Measurements from ENCODE around the gene KAZN.

Gene KAZN

DNA sequence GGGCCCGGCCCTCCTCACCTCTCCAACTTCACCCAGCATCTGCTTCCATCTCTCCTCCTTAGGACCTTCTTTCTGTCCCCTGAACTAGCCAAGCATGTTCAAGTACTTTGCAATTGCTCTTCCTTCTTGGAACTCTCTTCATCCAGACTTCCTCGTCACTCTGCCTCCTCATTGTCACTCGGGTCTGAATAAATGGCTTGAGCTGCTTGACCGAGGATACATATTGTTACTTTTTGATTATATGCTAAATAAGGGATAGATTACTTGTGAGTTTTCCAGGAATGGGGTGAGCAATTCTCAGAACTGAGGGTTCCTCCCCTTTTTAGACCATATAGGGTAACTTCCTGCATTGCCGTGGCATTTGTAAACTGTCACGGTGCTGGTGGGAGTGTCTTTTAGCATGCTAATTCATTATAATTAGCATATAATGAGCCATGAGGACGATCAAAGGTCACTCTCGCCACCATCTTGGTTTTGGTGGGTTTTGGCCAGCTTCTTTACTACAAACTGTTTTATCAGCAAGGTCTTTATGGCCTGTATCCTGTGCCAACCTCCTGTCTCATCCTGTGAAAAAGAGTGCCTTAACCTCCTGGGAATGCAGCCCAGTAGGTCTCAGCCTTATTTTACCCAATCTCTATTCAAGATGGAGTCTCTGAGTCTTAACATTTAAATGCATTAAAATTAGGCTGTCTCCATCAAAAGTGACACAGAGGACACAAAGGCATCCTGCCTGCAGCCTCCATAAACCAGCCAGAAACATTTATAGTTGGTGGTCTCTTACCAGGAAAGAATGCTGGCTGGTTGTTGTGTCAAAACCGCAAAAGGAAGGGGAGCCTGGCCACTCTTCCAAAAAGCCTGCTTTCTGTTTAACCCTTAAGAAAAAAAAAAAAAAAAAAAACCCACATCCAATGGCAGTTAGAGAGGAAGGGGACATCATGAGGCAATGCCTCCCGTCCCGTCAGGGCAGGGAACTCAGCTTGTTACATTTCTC, 179.3 kb downstream of the KAZN start:
- DNase-seq: no peak

DNA sequence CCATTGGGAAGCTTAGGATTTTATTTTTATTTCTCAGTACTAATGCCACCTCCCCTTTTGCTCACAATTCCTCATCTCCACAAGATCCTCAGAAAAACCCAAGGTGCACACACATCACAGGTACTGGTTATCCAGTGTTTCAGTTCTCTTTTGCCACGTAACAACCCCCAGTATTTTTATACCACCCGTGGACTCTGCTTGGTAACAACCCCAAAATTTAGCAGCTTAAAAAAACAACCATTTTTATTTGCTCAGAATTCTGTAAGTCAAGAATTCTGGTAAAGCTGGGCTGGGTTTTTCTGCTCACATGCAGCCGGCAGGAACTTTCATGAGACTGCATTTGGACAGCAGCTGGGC, 180.0 kb downstream of the KAZN start:
- DNase-seq: no peak

DNA sequence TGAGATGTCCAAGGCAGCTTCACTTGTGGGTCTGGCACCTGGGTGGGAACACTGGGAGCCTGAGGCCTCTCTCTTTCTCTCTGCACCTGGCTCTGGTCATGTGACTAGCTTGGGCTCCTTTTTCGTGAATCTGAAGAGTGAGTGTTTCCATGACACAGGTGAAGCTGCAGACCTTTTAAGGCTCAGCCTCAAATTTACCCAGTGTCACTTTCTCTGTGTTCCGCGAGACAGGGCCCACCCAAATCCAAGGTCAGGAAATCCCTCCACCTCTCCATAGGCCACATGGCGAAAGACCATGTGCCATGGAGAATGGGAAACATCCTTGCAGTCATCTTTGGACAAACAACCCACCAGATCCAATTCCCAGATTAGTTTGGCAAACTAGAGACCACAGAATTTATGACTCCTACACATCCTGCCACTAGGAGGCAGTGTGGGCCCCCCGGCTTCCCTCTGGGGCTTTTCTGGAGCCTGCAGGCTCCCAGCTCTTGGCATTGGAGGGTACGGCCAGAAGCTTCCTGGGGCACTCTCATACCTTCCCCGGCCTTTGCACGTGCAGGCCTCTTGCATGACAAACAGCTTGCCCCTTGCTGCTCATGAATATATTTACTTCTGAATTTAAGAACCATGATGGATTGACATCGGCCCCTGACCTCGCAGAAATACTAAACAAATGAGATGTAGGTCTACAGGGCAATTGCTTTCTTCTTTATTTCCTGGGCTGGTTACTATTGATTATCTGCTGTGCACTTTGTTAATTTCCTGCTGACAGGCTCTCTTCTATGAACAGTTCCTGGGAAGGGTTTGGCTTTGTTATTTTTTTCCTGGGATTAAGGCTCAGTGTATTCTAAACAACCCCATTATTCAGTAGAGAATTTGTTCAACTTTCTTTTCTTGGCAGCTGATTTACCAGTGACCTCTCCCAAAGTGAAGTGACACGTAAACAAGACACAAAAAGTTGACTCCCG, 180.7 kb downstream of the KAZN start:
- DNase-seq: no peak

DNA sequence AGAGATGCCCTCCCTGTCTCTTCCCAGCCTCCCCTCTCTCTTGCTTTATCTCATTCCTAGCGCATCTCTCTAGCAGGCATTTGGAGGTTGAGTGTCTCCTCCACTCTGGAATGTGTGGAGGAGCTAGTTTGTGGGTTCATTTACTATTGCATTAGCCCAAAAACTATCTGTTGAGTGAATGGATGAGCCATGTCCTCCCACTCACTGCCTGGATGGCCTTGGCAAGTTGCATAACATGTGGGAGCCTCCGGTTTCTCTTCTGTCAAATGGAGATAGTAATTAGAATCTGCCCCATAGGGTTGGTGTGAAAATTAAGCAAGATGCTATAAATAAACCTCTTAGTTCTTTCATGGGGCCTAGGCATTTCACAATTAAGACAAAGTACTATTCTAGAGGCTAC, 181.8 kb downstream of the KAZN start:
- DNase-seq: no peak

DNA sequence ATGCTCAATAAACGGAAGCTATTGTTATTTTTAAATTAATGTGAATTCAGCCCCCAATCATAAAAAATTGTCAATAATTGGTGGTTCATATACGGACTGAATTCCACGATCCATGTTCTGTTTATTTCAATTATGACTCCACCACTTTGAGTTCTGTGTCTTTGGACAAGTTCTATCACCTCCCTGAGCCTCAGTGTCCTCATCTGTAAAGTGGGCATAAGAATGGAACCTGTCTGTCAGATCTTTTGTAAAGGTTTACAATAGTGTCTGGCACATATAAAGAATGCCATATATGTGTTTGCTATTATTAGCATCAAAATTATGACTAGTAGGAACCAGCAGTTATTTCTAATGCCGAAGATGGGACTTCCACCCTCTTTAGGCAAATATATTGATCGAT, 183.3 kb downstream of the KAZN start:
- no peak for DNase-seq

DNA sequence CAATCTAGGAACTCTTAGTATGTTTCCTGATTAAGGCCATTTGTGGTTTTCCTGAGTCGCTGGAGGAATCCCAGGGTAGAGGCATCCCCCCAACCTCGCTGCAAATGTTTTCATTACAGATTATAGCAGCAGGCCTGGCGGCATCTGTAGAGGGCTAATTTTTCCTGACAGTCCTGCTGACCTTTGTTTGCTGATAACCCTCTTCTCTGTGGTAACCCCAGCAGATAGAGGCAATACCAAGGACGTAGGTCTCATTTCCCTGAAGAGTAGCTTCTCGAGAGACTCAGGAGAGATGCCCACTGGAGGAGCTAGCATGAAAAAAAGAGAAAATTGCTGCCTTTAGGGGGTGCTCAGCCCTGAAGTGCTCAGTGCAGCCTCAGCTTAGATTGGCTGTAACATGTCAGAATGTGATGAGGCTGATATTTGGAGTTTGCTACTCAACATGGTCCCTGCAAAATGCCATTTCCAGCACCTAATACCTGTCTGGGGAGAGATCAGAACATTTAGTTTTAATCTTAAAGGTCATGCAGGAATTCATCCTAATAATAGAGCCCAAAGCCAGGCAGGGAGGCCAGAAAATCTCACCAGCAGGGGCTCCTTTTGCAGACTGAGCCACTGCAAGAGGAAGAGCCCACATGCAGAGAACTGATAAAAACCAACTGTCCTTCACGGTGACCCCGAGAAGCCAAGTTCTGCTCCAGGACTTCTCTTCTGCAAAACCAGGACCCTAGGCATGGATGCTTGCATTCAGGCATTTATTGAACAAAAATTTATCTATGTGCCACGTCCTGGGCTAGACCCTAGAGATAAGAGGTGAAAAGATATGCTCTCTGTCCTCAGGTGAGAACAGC, 184.5 kb downstream of the KAZN start:
- DNase-seq: no peak

DNA sequence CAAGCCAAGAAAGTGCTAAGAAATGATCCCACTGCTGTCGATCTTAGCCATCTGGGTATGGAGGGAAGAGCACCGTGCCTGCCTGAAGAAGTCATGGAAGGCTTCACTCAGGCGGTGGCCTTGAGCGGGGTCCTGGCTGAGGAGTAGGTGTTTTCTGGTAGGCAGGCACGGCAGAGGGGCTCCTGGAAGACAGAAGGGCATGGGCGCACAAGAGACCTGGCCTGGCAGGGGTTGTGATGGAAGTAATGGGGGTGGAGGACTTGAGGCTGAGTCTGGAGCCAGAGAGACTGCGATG, 185.1 kb downstream of the KAZN start:
- DNase-seq: no peak

DNA sequence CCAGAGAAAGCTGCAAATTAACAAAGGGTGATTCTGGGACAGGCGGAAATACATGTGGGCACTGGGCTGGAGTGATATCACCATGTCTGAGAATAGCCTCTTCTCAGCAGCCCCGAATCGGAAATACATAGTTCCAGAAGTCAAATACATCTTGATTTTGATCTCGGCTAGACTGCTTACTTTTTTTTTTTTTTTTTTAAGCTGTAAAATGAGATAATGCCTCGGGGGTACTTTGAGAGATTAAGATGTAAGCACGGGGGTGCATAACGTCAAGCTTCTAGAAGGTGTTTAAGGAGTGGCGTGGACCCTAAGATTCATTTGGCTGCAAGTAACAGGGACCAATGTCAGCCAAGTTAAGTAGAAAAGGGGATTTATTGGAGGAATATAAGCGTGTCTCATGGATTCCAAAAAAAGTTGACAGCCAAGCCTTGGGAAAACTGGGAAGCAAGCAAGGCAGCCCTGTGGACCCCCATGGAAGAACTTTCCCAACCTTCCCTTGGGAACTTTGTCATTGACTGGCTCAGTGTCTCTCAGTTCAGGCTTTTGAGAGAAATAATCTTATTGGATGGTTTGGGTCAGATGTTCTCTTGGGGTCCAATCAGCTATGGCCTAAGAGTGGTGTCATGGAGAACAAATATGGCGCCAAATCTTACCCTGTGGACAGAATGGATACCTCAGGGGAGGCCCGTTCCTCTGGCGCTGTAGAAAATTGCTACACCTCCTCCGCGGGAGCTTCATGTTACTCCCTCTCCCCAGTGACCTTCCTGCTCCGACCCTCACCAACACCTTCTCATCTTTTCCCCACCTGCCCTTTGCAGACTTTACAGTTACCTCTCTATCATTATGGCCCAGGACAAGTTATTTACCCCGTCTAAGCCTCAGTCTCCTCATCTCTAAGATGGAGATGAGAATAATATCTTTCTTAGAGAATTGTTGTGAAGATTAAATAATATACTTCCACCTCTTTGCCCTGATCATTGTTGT, 186.6 kb downstream of the KAZN start:
- DNase-seq: no peak

DNA sequence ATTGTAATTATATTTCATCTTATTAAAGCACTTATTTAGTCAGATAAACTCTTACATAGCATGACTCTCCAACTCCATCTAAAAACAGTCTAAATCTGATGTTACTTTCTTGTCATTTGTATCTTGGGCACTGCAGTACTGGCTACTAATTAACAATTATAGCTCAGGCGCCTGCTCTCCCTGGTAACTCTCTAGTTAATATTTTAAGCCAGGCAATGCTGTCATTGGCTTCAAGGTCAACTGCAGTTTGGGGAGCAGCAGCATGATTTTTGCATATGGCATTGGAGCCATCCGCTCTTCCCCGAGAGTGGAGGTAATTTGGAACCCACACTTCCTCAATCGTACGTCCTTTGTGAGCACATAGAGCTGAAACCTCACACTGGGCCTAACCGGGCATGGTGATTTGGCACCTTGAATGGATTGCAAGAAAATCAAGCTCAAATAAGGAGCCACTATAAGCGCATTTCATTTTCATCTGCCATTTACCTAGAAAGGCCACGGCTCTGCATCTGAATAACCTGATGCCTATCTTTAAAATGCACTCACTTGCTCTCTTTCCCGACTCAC, 187.7 kb downstream of the KAZN start:
- DNase-seq: no peak

DNA sequence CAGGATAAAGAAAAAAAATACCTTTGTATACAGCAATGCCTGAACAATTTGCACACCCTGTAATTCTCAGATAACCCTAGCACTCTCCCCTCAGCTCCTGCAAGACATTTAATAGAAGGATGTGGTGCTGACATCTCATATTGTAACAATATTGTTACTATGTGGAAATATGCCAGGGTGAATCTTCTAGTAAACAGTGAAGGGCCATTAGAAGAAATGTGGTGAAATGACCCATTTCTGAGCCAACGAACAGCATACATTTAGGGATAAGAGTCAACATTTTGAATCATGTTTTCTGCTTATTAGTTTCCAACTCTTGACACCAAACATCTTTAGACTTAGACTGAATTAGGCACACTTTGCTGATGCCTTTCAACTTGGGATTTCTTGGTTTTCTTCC, 188.2 kb downstream of the KAZN start:
- DNase-seq: no peak

DNA sequence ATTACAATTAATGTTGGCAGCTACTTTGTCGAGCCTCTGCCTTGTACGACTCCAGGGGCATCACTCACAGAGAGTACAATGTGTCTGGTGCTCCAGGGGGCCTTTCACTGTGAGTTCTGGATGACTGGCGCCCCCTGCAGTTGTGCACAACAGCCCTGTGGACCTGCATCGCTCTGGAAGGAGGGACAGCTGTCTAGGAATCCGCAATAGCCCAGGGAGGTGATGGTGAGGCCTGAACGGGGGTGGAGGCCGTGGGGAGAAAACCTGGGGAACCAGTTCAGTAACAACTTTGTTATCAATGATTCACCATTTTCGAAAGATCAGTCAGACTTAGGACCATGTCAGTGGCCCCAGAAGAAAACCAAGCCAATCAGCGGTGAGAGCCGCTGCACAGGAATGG, 189.1 kb downstream of the KAZN start:
- DNase-seq: no peak

DNA sequence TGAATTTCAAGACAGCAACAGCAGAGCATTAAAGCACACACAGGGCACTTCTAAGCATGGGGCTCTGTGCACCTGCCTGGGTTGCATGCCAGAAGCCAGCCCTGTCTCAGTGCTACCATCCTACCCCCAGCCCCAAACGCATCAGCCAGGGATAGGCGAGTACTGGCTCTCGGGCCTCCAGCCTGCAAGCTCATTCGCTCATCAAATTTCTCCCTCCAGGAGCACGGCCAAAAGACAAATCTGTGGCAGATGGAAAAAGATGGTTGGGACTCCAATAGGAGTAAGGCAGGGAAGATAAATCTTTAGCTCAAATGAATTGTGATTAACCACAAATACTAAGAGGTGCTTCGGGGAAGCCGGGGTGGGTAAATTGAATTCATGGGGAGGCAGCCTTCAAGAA, 189.6 kb downstream of the KAZN start:
- no peak for DNase-seq

DNA sequence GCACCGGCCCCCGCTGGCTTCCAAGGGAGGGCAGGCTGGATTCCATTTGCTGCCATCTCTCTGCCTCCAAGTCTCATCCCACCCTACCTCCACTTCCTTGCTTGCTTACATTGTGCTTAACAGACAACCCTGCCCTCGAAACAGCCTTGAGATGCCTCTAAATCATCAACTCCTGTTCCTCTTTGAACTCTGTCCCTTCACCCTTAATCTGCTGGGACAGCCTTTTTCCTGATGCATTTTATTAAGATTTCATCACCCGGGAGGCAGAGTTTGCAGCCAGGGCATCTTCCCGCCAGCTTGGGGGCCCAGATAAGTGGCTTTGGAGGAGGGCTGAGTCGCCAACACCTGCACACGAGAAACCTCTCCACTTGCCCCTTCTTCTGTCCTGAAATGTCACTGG, 192.5 kb downstream of the KAZN start:
- DNase-seq: no peak

DNA sequence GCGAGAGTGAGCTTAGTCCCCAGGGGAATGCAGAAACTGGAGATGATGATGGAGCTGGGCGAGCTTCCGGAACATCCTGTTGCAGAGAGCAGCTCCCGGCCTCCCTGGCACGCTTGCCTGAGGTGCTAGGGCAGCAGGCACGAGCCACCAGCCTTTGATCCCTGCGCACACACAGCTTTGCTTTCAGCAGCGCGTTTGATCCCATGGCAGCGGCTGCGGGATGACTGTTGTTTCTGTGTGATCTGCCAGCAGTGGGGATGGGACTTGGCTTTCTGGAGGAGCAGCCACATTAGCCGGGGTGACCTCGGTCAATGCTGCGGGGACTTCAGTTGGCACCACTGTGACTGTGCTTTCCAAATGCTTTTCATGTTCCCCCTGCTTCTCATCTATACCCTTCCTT, 193.2 kb downstream of the KAZN start:
- DNase-seq: no peak

DNA sequence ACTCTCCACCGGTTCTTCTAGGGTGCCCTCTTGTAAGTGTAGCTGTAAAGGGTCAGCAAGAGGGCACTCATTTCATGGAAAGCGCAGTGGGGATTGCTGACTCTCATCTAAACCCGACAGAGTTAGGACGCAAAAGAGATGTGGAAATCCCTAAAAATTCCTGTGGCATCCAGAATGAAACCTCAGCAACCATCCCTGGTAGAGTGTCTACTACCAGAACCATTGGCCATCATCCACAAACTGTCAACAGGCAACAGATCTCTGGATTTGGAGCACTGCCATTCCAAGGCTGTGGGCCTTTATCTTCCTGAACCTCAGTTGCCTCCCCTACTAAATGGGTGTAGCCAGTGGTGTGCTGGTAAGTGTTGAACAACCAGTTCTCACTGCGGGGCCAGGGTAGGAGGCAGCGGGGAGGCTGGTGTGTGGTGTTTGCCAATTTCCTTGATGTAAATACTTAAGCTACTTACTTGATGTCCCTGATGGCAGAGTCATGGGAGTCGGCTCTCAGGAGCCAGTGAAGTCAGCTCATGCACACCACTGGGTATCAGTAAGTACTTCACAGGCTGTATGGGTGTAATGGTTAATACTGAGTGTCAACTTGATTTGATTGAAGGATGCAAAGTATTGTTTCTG, 195.8 kb downstream of the KAZN start:
- DNase-seq: no peak

DNA sequence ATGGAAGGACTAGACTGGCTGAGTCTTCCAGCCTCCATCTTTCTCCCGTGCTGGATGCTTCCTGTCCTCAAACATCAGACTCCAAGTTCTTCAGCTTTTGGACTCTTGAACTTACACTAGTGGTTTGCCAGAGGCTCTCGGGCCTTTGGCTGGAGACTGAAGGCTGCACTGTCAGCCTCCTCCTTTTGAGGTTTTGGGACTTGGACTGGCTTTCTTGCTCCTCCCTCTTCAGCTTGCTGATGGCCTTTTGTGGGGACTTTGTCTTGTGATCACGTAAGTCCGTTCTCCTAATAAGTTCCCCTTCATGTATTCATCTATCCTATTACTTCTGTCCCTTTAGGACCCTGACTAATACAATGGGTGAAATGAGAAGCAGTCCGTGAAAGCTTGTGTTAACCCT, 196.4 kb downstream of the KAZN start:
- no peak for DNase-seq

DNA sequence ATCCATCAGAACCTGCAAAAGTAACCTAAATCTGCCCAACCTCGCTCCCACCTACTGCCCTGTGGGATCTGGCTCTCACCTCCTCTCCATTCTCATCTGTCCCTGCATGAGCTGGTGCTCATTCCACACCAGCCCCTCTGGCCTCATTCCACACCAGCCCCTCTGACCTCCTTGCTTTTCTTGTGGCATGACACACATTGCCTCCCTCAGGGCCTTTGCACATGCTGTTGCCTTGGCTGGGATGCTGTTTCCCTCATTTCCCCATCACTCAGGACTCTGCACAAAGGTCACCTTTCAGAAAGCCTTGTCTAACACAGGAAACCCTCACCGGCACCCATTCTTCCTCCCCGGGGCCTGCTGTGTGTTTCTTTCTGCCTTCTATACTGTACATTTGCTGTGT, 197.1 kb downstream of the KAZN start:
- DNase-seq: no peak

DNA sequence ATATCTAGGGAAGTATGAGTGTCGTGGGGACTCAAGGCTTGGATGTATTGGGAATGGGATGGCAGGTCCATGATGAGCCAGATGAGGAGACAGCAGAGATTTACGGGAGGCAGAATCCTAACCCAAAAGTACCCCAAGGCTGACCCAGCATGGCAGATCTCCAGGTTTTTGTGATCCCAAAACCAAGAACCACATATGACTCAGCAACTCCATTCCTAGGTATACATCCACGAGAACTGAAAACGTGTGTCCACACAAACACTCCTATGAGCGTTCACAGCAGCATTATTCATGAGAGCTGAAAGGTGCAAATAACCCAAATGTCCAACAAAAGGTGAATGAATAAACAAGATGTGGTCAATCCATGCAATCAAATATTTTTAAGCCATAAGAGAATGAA, 201.5 kb downstream of the KAZN start:
- no peak for DNase-seq

DNA sequence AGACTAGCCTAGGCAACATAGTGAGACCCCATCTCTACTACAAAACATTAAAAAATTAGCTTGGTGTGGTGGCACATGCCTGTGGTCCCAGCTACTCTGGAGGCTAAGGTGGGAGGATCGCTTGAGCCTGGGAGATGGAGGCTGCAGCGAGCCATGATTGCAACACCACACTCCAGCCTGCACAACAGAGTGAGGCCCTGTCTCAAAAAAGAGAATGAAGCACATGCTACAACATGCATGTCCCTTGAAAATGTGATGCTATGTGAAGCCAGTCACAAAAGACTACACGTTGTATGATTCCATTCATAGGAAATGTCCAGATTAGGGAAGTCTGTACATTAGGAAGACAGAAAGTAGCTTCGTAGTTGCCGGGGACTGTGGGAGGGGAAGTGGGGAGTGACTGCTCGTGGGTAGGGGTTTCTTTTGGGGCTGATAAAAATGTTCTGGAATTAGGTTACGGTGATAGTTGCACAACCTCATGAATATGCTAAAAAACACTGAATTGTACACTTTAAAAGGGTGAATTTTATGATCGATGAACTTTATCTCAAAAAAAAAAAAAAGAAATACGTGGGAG, 202.1 kb downstream of the KAZN start:
- DNase-seq: no peak

DNA sequence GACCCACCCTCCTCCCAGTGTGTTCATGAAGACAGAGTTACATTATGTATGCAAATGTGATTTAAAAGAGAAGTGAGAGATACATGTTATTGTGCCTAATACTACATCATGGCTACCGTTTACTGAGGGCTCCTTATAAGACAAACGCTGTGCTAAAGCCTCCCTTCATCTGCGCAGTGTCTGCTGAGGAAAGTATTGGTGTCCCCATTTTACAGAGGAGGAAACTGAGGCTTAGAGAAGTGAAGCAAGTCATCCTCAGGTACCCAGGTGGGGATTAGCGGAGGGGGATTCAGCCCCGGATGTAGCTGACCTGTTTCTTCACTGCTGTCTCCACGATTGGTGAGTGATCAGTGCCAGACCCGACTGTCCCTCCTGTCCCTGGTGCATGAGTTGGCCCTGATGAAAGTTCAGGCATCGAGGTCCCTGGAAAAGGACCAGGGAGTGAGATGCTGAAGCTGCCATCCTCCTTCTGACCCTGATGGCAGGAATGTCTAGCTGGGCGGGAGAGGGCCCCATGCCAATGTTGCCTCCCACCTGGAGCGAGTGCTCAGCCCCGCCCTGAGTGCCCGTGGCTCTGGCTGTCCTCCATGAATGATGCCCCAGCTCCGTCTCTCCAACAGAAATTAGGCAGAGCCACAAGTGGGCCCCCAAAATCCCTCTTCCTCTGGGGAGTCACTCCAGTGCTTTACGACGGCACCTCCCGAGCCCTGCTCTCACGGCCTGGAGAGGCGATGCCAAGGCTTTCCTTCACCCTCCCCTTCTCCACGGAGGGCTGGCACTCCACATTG, 204.7 kb downstream of the KAZN start:
- no peak for DNase-seq
